ENCODE data around the gene ELOVL7. TPM values are rescaled to one million over a fixed set of nuclear protein-coding genes. Genes with fewer than 3 reads are reported as not detected.

The ELOVL7 gene
- total RNA-seq, 4 donors from 2014 or later, result 1.2 to 7.0 (median 5.3) TPM

DNA sequence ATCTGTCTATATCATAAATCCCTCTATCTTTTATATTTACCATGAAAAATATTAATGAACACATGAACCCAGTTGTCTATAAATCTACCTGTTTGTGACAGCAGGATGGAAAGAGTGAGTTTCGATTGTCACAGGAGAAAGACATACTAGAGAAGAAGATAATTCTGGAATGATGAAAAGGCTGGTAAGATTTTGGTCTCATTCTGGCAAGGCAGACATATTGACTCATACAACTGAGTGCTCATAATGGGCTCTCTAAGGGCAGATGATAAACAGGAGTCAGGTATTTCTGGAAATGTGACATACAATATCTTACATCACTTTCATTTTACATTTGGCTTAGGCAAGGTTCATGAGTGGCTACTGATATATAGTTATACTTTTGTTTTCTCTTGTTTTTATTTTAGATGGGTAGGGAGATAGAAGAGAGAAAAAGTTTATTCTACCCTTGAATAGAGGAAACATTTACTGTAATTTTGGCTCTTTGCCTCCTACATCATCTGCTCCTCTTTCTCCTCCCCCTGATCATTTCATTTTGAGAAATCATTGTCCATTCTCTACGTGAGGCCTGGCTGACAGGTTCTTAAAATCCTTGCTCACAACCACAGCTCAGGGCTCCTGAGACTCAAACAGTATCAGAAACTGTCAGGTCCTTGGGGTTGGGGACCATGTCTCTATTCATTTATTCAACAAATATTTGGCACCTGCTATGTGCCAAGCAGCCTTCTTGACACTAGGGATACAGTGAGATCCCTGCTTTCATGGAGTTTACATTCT, 14.4 kb downstream of the ELOVL7 start:
- no peak overlapping the region for H3K27ac ChIP-seq (replicated peaks in 1 of 4)
- H3K4me3 ChIP-seq, result no peak overlapping the region
- H3K36me3 ChIP-seq, result no peaks in the 10 kb centered on the region
- DNase-seq (ENCODE audit: extremely low spot score), result no peak
- H3K9me3 ChIP-seq, result no peaks in the 10 kb centered on the region
- H3K4me1 ChIP-seq, result no peaks in the 10 kb centered on the region
- WGBS, result 68% methylated on average over 2 of the region's 2 CpGs
- no peak for TF ChIP-seq POLR2AphosphoS5 (IDR thresholded peaks at IDR 0.05)
- no peak for TF ChIP-seq POLR2A (IDR thresholded peaks at IDR 0.05; ENCODE audit: low read depth)
- TF ChIP-seq, protein P1, sequence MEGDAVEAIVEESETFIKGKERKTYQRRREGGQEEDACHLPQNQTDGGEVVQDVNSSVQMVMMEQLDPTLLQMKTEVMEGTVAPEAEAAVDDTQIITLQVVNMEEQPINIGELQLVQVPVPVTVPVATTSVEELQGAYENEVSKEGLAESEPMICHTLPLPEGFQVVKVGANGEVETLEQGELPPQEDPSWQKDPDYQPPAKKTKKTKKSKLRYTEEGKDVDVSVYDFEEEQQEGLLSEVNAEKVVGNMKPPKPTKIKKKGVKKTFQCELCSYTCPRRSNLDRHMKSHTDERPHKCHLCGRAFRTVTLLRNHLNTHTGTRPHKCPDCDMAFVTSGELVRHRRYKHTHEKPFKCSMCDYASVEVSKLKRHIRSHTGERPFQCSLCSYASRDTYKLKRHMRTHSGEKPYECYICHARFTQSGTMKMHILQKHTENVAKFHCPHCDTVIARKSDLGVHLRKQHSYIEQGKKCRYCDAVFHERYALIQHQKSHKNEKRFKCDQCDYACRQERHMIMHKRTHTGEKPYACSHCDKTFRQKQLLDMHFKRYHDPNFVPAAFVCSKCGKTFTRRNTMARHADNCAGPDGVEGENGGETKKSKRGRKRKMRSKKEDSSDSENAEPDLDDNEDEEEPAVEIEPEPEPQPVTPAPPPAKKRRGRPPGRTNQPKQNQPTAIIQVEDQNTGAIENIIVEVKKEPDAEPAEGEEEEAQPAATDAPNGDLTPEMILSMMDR (IDR thresholded peaks at IDR 0.05), result no peak
- no peak for TF ChIP-seq EP300 (IDR thresholded peaks at IDR 0.05)
- intact Hi-C loops (cut with DNase I), result no loop called here
- no peaks in the 10 kb centered on the region for H3K27me3 ChIP-seq

DNA sequence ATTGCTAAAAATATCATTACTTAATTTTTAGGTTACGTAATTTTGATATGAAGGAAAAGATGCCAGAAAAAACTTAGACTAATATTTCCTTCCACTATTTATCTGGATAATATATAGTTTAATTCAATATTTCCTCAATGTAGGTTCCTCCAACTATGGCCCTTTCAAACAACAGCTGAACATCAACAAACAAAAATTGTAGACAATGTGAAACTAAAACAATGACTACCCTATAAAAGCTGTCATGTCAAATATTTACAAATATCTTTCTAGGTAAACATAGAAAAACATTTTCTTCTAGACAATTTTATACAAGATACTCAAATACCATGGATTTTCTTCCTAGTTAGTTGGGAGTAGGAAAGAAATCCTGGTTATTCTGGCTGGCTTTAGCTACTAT, 16.9 kb downstream of the ELOVL7 start:
- H3K27ac ChIP-seq (replicated peaks in 1 of 4), result no peak overlapping the region
- H3K9me3 ChIP-seq, result no peaks in the 10 kb centered on the region
- no peaks in the 10 kb centered on the region for H3K36me3 ChIP-seq
- intact Hi-C loops (cut with DNase I), result no loop called here
- H3K4me1 ChIP-seq, result no peaks in the 10 kb centered on the region
- 88% methylated on average over 1 of the region's 1 CpG for WGBS
- TF ChIP-seq, protein P1 (IDR thresholded peaks at IDR 0.05), result no peak
- TF ChIP-seq POLR2AphosphoS5 (IDR thresholded peaks at IDR 0.05) (no peak), POLR2A (IDR thresholded peaks at IDR 0.05; ENCODE audit: low read depth) (no peak), EP300 (IDR thresholded peaks at IDR 0.05) (no peak)
- DNase-seq (ENCODE audit: extremely low spot score), result no peak
- no peak overlapping the region for H3K4me3 ChIP-seq
- no peaks in the 10 kb centered on the region for H3K27me3 ChIP-seq

DNA sequence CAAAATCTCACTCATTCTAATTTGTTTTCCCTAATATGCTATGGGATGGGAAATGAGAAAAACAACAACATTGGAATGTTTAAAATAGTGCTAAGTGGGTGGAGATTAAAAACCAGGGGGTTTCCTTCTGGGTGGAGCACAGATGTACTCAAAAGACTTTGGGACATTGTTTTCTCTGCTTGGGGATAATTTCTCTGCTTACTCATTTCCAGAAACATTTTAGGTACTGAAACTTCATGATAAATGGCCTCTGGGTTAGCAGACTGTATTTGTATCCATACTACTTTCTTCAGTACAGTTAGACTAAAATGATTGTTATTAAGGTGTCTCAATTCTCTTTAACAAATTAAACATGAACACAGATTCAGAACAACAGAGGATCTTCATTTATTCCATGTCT, 17.4 kb downstream of the ELOVL7 start:
- H3K4me3 ChIP-seq, result no peak overlapping the region
- H3K27ac ChIP-seq (replicated peaks in 1 of 4), result no peak overlapping the region
- H3K9me3 ChIP-seq, result no peaks in the 10 kb centered on the region
- H3K4me1 ChIP-seq, result no peaks in the 10 kb centered on the region
- no peaks in the 10 kb centered on the region for H3K36me3 ChIP-seq
- no peak for TF ChIP-seq POLR2AphosphoS5 (IDR thresholded peaks at IDR 0.05)
- TF ChIP-seq, protein P1 (IDR thresholded peaks at IDR 0.05), result no peak
- no peak for TF ChIP-seq EP300 (IDR thresholded peaks at IDR 0.05)
- no peak for DNase-seq (ENCODE audit: extremely low spot score)
- intact Hi-C loops (cut with DNase I), result no loop called here
- H3K27me3 ChIP-seq, result no peaks in the 10 kb centered on the region

DNA sequence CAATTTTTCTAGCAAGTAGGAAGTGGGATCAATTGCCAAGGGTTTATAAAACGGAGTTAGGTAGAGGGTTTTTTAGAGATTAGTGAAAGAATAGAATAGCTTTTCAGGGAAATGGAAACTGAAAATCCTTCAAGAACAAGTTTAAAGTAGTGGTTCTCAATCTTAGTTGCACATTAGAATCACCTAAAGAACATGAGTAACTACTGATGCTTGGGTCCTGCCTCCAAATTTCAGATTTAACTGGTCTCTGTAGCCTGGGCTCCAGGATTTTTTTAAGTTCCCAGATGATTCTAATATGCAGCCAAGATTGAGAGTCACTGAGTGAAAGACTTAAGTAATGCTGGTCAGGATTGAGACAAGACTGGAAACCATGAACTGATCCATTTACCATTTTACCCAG, 20.5 kb downstream of the ELOVL7 start:
- H3K27ac ChIP-seq (replicated peaks in 1 of 4), result no peak overlapping the region
- intact Hi-C loops (cut with DNase I), result no loop called here

More for the DNA sequence above, 20.5 kb downstream of the ELOVL7 start:
- Histone ChIP-seq H3K36me3 (no peaks in the 10 kb centered on the region), H3K4me1 (no peaks in the 10 kb centered on the region), H3K4me3 (no peak overlapping the region), H3K9me3 (no peaks in the 10 kb centered on the region), H3K27me3 (no peaks in the 10 kb centered on the region)
- TF ChIP-seq POLR2A (IDR thresholded peaks at IDR 0.05; ENCODE audit: low read depth) (no peak), EP300 (IDR thresholded peaks at IDR 0.05) (no peak), POLR2AphosphoS5 (IDR thresholded peaks at IDR 0.05) (no peak)
- TF ChIP-seq, protein P1 (IDR thresholded peaks at IDR 0.05), result no peak
- DNase-seq (ENCODE audit: extremely low spot score), result no peak
- 93% methylated on average over 1 of the region's 1 CpG for WGBS

All from esophagus muscularis mucosa (tissue), 4 donors.